Kidney (tissue), 14 donors: ENCODE data around the gene ARL16. TPM values are rescaled to one million over a fixed set of nuclear protein-coding genes. Genes with fewer than 3 reads are reported as not detected.

ENCODE experiments used
- DNase-seq, 5 donors: peaks; one replicate each; pipeline ENCODE4 v3.0.0-alpha.2; 2013 to 2020
- FAIRE-seq: peaks from 2 replicates; lab custom pipeline; 2012; peaks lifted over from hg19 to GRCh38; lab: Jason Lieb, UNC
- H3K27ac ChIP-seq, 2 donors: one replicate each; pipeline ENCODE4 v1.7.0; 2013; ENCODE audit warnings: low read depth in 2 of 2, low read length in 2 of 2, inconsistent platforms in 1 of 2
- H3K27me3 ChIP-seq: one replicate; pipeline ENCODE4 v1.7.1; 2013; ENCODE audit warnings: low read length, inconsistent platforms; ENCODE audit not compliant: control insufficient read depth, insufficient read depth
- H3K36me3 ChIP-seq, 3 donors: one replicate each; pipeline versions ENCODE4 v1.7.0 to v1.7.1; 2013; ENCODE audit warnings: low read length in 3 of 3, control low read depth in 1 of 3, inconsistent platforms in 1 of 3; ENCODE audit not compliant: insufficient read depth in 3 of 3, control insufficient read depth in 2 of 3
- H3K4me1 ChIP-seq, 3 donors: one replicate each; pipeline versions ENCODE4 v1.7.0 to v1.7.1; 2013; ENCODE audit warnings: low read length in 3 of 3, inconsistent platforms in 1 of 3, low read depth in 1 of 3; ENCODE audit not compliant: control insufficient read depth in 2 of 3, insufficient read depth in 2 of 3
- H3K4me3 ChIP-seq, 3 donors: one replicate each; pipeline versions ENCODE4 v1.7.0 to v1.8.1; 2013; ENCODE audit warnings: low read length in 3 of 3, control low read depth in 1 of 3, inconsistent platforms in 1 of 3
- H3K9ac ChIP-seq, 3 donors: one replicate each; pipeline versions ENCODE4 v1.7.0 to v1.7.1; 2013; ENCODE audit warnings: low read length in 3 of 3, control low read depth in 1 of 3, inconsistent platforms in 1 of 3
- H3K9me3 ChIP-seq, 3 donors: one replicate each; pipeline versions ENCODE4 v1.7.0 to v1.7.1; 2013; ENCODE audit warnings: low read length in 3 of 3, control low read depth in 1 of 3, inconsistent platforms in 1 of 3; ENCODE audit not compliant: control insufficient read depth in 2 of 3, insufficient read depth in 1 of 3
- intact Hi-C: fragments of 100-400 bp; cut with DNase I; formaldehyde crosslinking; loops from one replicate; pipeline ENCODE4 v1.11.1; 2022
- polyA plus RNA-seq: library from polyadenylated mRNA; stranded (reverse); fragments of 350-450 nt; fragmentation: Illumina TruSeq; extraction: RNeasy Lipid Tissue Mini Kit (QIAGEN cat#74804); gene quantifications from one replicate; pipeline ENCODE4 v1.2.3, GENCODE V29; 2014; ENCODE audit warnings: low read depth, low replicate concordance; ENCODE audit not compliant: insufficient read depth
- total RNA-seq: library from RNA; stranded (reverse); fragmentation: NEBNext Ultra II Directional; extraction: Animal tissue kit (Norgen Biotek cat#: 25700); gene quantifications from one replicate; pipeline ENCODE4 v1.2.1, GENCODE V29; 2021
- TF ChIP-seq, protein P1 (sequence below): IDR thresholded peaks from 3 replicates; pipeline ENCODE4 v1.5.1; 2012; ENCODE audit warnings: mild to moderate bottlenecking, moderate library complexity, borderline replicate concordance; ENCODE audit not compliant: insufficient read depth; ENCODE audit errors: extremely low read depth
- donor health status: control.
- donor health status: control.
- donor health status: control.
- donor health status: control.
- donor health status: control.
- donor health status: DM: yes; HTN: yes; CAD: no.
- donor health status: Normal renal cell carcinoma (clear cell type).

Gene ARL16
- total and polyA plus RNA-seq, 2 donors from 2014 or later = 34.7 to 76.1 TPM

DNA sequence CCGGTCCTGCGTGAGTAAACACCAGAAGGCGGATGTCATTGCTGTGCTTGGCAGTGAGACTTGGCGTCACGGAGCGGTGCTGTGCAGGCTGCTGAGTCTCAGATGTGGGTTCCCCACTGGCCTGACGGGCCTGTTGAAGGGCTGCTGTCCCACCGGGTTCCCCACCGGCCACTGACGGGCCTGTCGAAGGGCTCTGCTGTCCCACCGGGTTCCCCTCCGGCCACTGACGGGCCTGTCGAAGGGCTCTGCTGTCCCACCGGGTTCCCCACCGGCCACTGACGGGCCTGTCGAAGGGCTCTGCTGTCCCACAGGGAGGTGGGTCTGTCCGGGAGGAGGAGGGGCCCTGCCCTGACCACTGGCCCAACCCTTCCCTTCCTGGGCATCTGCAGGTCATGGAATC is 3.0 kb upstream of the ARL16 start:
- Histone ChIP-seq H3K4me1 (peaks cover 0 to 21% (median 11%) of the 10 kb centered on the region in 3 donors), H3K4me3 (no peak overlapping the region), H3K9me3 (no peaks in the 10 kb centered on the region), H3K36me3 (peaks cover 0 to 34% (median 21%) of the 10 kb centered on the region in 3 donors), H3K27ac (no peak overlapping the region), H3K9ac (no peak overlapping the region), H3K27me3 (no peaks in the 10 kb centered on the region)
- FAIRE-seq (no peak), DNase-seq (no peak)
- TF ChIP-seq, protein P1, sequence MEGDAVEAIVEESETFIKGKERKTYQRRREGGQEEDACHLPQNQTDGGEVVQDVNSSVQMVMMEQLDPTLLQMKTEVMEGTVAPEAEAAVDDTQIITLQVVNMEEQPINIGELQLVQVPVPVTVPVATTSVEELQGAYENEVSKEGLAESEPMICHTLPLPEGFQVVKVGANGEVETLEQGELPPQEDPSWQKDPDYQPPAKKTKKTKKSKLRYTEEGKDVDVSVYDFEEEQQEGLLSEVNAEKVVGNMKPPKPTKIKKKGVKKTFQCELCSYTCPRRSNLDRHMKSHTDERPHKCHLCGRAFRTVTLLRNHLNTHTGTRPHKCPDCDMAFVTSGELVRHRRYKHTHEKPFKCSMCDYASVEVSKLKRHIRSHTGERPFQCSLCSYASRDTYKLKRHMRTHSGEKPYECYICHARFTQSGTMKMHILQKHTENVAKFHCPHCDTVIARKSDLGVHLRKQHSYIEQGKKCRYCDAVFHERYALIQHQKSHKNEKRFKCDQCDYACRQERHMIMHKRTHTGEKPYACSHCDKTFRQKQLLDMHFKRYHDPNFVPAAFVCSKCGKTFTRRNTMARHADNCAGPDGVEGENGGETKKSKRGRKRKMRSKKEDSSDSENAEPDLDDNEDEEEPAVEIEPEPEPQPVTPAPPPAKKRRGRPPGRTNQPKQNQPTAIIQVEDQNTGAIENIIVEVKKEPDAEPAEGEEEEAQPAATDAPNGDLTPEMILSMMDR = no peak
- intact Hi-C loops = no loop called here

DNA sequence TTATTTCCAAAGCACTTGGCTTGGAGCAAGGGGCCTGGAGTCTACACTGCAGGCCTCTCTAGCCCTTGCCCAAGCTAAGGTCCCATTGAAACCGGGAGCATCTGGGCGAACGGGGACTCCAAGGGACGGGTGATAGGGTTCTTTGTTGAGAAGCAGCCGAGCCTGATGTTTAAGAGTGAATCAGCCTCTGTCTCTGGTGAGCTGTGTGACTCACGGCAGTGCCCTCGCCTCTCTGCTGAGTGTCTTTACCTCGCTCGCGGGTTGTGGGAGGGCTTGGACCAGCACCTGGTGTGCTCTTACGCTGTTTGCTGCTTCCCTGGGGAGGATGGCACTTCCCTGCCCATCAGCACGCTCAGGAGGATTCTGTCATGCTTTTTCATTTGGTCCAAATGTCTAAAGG is 1.5 kb upstream of the ARL16 start:
- TF ChIP-seq, protein P1 = no peak
- FAIRE-seq = no peak
- H3K36me3 ChIP-seq = peaks cover 0 to 33% (median 19%) of the 10 kb centered on the region in 3 donors
- peak overlapping the region in 2 of 3 donors; percentile 41 to 85 for H3K9ac ChIP-seq
- H3K4me1 ChIP-seq = peaks cover 0 to 23% (median 11%) of the 10 kb centered on the region in 3 donors
- DNase-seq = no peak
- no peak overlapping the region for H3K27ac ChIP-seq
- peak overlapping the region in 2 of 3 donors; percentile 88 to 95 for H3K4me3 ChIP-seq
- H3K27me3 ChIP-seq = no peaks in the 10 kb centered on the region
- no peaks in the 10 kb centered on the region for H3K9me3 ChIP-seq
- intact Hi-C loops = no loop called here

DNA sequence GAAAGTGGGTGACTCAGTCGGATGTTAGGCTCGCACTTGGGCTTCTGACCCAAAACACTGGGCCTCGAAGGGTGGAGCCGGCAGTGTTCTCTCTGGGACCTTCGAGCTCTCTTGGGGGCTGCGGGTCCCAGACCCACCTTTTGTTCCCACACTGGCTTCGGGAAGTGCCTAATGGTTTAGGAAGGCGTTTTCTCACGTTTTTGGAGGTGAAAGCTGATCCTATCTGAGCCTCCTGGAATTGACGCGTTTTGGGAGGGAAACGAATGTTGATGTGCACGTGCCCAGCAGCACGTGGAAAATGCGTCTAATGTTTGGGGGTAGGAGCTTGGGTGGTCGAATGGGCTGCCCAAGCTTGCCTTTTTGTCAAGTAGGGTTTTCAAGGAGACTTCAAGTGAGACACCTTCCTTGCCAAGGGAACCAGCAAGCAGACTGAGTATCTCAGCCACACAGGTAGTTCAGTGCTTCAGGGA is 880 bp upstream of the ARL16 start:
- intact Hi-C loops = no loop called here
- H3K4me3 ChIP-seq = peak overlapping the region; percentile 74 to 95 (median 88)
- FAIRE-seq = no peak
- peaks cover 0 to 27% (median 16%) of the 10 kb centered on the region in 3 donors for H3K36me3 ChIP-seq
- TF ChIP-seq, protein P1 = no peak
- H3K27me3 ChIP-seq = no peaks in the 10 kb centered on the region
- no peak for DNase-seq
- H3K9ac ChIP-seq = peak overlapping the region; percentile 41 to 85 (median 47)
- peaks cover 0 to 23% (median 11%) of the 10 kb centered on the region in 3 donors for H3K4me1 ChIP-seq
- no peaks in the 10 kb centered on the region for H3K9me3 ChIP-seq
- H3K27ac ChIP-seq = peak overlapping the region in 1 of 2 donors; percentile 17
